ENCODE results near the gene TXNRD2. TPM values are rescaled to one million over a fixed set of nuclear protein-coding genes. Genes with fewer than 3 reads are reported as not detected.

Gene TXNRD2
- total RNA-seq, 3 donors from 2014 or later (not counting 1 experiment from before 2014, with no cell fraction given), result 23.5 to 37.3 (median 24.4) TPM

DNA sequence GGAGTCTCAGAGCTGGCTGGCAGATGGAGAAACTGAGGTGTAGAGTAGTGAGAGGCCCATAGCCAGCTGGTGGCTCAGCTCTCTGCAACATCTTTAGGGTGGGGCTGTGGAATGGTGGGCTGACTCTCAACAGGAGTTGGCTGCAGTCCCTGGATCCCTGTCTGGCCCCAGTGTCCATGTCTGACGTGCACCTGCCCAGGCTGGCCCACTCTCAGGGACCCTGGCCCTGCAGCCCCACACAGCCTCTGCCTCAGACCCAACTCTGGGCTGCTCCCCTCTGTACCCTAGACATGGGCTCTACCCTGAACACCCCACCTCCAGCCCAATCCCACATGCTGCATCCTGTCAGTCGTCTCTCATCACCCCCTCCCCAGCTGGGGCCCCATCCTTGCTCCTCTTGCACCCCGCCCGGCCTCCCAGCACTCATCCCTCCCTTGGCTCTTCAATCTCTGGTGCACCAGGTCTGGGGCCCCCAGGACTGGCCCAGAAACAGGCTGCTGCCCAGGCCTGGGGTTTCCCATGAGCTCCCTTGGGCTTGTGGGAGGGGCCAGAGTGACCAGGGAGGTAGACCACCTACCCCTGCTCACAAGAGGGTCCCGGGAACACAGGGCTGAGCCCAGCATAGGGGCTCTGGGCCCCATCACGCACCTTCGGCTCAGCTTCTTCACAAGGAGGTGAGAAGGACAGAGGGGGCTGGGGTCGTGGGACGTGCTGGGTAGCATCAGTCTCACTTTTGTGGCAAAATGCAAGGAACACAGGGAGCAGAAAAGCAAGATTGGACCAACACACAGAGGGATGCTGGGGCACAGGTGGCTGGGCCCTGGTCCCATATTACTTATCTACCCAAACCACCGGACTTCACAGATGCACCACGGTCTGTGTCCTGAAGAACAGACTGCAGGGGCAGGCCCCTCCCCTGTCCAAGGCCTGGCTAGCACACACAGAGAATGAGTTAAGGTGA lies 43.5 kb upstream of the TXNRD2 start:
- Mint-ChIP-seq H3K4me3 (peak overlapping the region; percentile 53), H3K27me3 (ENCODE audit: low read depth in 2 of 2) (no peaks in the 10 kb centered on the region), H3K9me3 (no peaks in the 10 kb centered on the region), H3K4me1 (peaks cover 0 to 16% of the 10 kb centered on the region in 2 donors), H3K27ac (no peak overlapping the region), H3K36me3 (no peaks in the 10 kb centered on the region)
- 84% methylated on average over 11 of the region's 11 CpGs for WGBS (ENCODE audit: insufficient coverage)
- H3K4me1 ChIP-seq (ENCODE audit: control insufficient read depth, insufficient read depth, low read length), result peaks cover 27% of the 10 kb centered on the region
- no peaks in the 10 kb centered on the region for H3K36me3 ChIP-seq (ENCODE audit: control insufficient read depth, insufficient read depth, low read length)
- H3K9me3 ChIP-seq (ENCODE audit: control insufficient read depth, insufficient read depth, low read length), result no peaks in the 10 kb centered on the region
- no peaks in the 10 kb centered on the region for H3K27me3 ChIP-seq (ENCODE audit: control insufficient read depth, insufficient read depth, low read length)
- DNase-seq (no peak), ATAC-seq (no peak)
- H3K27ac ChIP-seq (ENCODE audit: low read length), result no peak overlapping the region
- H3K4me3 ChIP-seq (ENCODE audit: low read length), result no peak overlapping the region
- TF ChIP-seq, protein P1, sequence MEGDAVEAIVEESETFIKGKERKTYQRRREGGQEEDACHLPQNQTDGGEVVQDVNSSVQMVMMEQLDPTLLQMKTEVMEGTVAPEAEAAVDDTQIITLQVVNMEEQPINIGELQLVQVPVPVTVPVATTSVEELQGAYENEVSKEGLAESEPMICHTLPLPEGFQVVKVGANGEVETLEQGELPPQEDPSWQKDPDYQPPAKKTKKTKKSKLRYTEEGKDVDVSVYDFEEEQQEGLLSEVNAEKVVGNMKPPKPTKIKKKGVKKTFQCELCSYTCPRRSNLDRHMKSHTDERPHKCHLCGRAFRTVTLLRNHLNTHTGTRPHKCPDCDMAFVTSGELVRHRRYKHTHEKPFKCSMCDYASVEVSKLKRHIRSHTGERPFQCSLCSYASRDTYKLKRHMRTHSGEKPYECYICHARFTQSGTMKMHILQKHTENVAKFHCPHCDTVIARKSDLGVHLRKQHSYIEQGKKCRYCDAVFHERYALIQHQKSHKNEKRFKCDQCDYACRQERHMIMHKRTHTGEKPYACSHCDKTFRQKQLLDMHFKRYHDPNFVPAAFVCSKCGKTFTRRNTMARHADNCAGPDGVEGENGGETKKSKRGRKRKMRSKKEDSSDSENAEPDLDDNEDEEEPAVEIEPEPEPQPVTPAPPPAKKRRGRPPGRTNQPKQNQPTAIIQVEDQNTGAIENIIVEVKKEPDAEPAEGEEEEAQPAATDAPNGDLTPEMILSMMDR (IDR thresholded peaks at IDR 0.05), result no peak
- intact Hi-C loops (cut with micrococcal nuclease), result no loop called here

GRCh38 chr22:19984201-19984753 lies 42.7 kb upstream of the TXNRD2 start:
- DNase-seq (no peak), ATAC-seq (no peak)
- Mint-ChIP-seq H3K4me3 (peak overlapping the region; percentile 52), H3K27me3 (ENCODE audit: low read depth in 2 of 2) (no peaks in the 10 kb centered on the region), H3K4me1 (peaks cover 0 to 16% of the 10 kb centered on the region in 2 donors), H3K27ac (no peak overlapping the region), H3K36me3 (no peaks in the 10 kb centered on the region), H3K9me3 (no peaks in the 10 kb centered on the region)
- Histone ChIP-seq H3K9me3 (ENCODE audit: control insufficient read depth, insufficient read depth, low read length) (no peaks in the 10 kb centered on the region), H3K27me3 (ENCODE audit: control insufficient read depth, insufficient read depth, low read length) (no peaks in the 10 kb centered on the region), H3K27ac (ENCODE audit: low read length) (no peak overlapping the region), H3K36me3 (ENCODE audit: control insufficient read depth, insufficient read depth, low read length) (no peaks in the 10 kb centered on the region), H3K4me1 (ENCODE audit: control insufficient read depth, insufficient read depth, low read length) (peaks cover 27% of the 10 kb centered on the region), H3K4me3 (ENCODE audit: low read length) (no peak overlapping the region)
- intact Hi-C loops (cut with micrococcal nuclease), result no loop called here
- WGBS (ENCODE audit: insufficient coverage), result 91% methylated on average over 17 of the region's 19 CpGs
- TF ChIP-seq, protein P1 (IDR thresholded peaks at IDR 0.05), result no peak

GRCh38 chr22:19983741-19984140 lies 42.1 kb upstream of the TXNRD2 start:
- ATAC-seq (no peak), DNase-seq (no peak)
- Mint-ChIP-seq H3K27ac (no peak overlapping the region), H3K4me3 (peak overlapping the region; percentile 28), H3K36me3 (no peaks in the 10 kb centered on the region), H3K4me1 (peaks cover 0 to 16% of the 10 kb centered on the region in 2 donors), H3K9me3 (no peaks in the 10 kb centered on the region), H3K27me3 (ENCODE audit: low read depth in 2 of 2) (no peaks in the 10 kb centered on the region)
- no peaks in the 10 kb centered on the region for H3K27me3 ChIP-seq (ENCODE audit: control insufficient read depth, insufficient read depth, low read length)
- no peak overlapping the region for H3K4me3 ChIP-seq (ENCODE audit: low read length)
- TF ChIP-seq, protein P1 (IDR thresholded peaks at IDR 0.05), result no peak
- no peaks in the 10 kb centered on the region for H3K9me3 ChIP-seq (ENCODE audit: control insufficient read depth, insufficient read depth, low read length)
- H3K27ac ChIP-seq (ENCODE audit: low read length), result no peak overlapping the region
- no peaks in the 10 kb centered on the region for H3K36me3 ChIP-seq (ENCODE audit: control insufficient read depth, insufficient read depth, low read length)
- intact Hi-C loops (cut with micrococcal nuclease), result no loop called here
- 85% methylated on average over 4 of the region's 5 CpGs for WGBS (ENCODE audit: insufficient coverage)
- H3K4me1 ChIP-seq (ENCODE audit: control insufficient read depth, insufficient read depth, low read length), result peaks cover 27% of the 10 kb centered on the region
